A673 (cell line): ENCODE measurements around the gene PCDHGA11. TPM values are rescaled to one million over a fixed set of nuclear protein-coding genes. Genes with fewer than 3 reads are reported as not detected.
"Not testable (repeated sequence)": the region's sequence is repeated elsewhere in the genome, so short reads cannot be mapped to it uniquely, and the experiment has no call there.

Experiments
- BruUV-seq: library from RNA; stranded (reverse); fragments of 400-500 nt; replicated peaks from 2 replicates; lab custom pipeline; 2021; lab: Mats Ljungman, UMichigan
- CTCF ChIA-PET: fragments of 300-600 bp; sonication (Branson Sonifier 250); formaldehyde crosslinking; loops from one replicate; lab custom pipeline; 2022; ENCODE audit warnings: antibody characterized with exemption; lab: Charles Lee
- POLR2A ChIA-PET: fragments of 300-600 bp; sonication (Branson Sonifier 250); formaldehyde crosslinking; loops from one replicate; lab custom pipeline; 2022; ENCODE audit warnings: antibody characterized with exemption; ENCODE audit not compliant: low non-redundant PET; lab: Charles Lee
- DNase-seq: peaks from one replicate; pipeline ENCODE4 v3.0.0-alpha.2; 2015; ENCODE audit warnings: low spot score
- H3K27ac ChIP-seq: fragments of 200-600 bp; sonication (generic); 2 replicates; pipeline ENCODE4 v1.5.1; 2016; ENCODE audit warnings: mixed run types, low read depth, mild to moderate bottlenecking, mixed read lengths, antibody characterized with exemption, low read length; ENCODE audit not compliant: poor library complexity, severe bottlenecking
- H3K27me3 ChIP-seq: fragments of 200-600 bp; sonication (generic); replicated peaks from 2 replicates; pipeline ENCODE4 v1.6.1; 2017; ENCODE audit warnings: mixed run types, low read depth, mild to moderate bottlenecking, mixed read lengths, antibody characterized with exemption, low read length; ENCODE audit not compliant: insufficient read depth, poor library complexity
- H3K36me3 ChIP-seq: fragments of 200-600 bp; sonication (generic); 2 replicates; pipeline ENCODE4 v1.6.1; 2016; ENCODE audit warnings: mixed run types, mild to moderate bottlenecking, mixed read lengths, antibody characterized with exemption, low read length; ENCODE audit not compliant: insufficient read depth, poor library complexity, severe bottlenecking
- H3K4me1 ChIP-seq: fragments of 200-600 bp; sonication (generic); 2 replicates; pipeline ENCODE4 v1.6.1; 2017; ENCODE audit warnings: mixed run types, mild to moderate bottlenecking, mixed read lengths, antibody characterized with exemption, low read length; ENCODE audit not compliant: insufficient read depth, poor library complexity, severe bottlenecking
- H3K4me3 ChIP-seq: fragments of 200-600 bp; sonication (generic); 2 replicates; pipeline ENCODE4 v1.5.1; 2016; ENCODE audit warnings: low read depth, mixed run types, mild to moderate bottlenecking, mixed read lengths, low read length; ENCODE audit not compliant: poor library complexity, severe bottlenecking
- H3K9me3 ChIP-seq: fragments of 200-600 bp; sonication (generic); 2 replicates; pipeline ENCODE4 v1.6.1; 2016; ENCODE audit warnings: mixed run types, low read depth, mild to moderate bottlenecking, mixed read lengths, antibody characterized with exemption, low read length; ENCODE audit not compliant: poor library complexity, severe bottlenecking
- EZH2 ChIP-seq: fragments of 200-600 bp; sonication (generic); IDR thresholded peaks from 2 replicates; pipeline ENCODE4 v1.6.1; 2017; ENCODE audit warnings: borderline replicate concordance, low read depth, mild to moderate bottlenecking, mixed read lengths, antibody characterized with exemption, low read length; ENCODE audit not compliant: poor library complexity, severe bottlenecking
- intact Hi-C: fragments of 100-400 bp; cut with micrococcal nuclease; formaldehyde crosslinking; loops from one replicate; pipeline ENCODE4 v1.10.0; 2022; ENCODE audit not compliant: unreplicated experiment
- total RNA-seq: library from RNA; stranded (reverse); gene quantifications from 2 replicates; pipeline ENCODE4 v1.2.3, GENCODE V29; 2021
- TF ChIP-seq, protein P1 (sequence below): fragments of 300-800, 200-600 bp; sonication (generic); conservative IDR thresholded peaks from 2 replicates; pipeline ENCODE4 v1.5.1; 2017; ENCODE audit warnings: low read depth, mild to moderate bottlenecking, antibody characterized with exemption, low read length, moderate library complexity, mixed read lengths

PCDHGA11 gene
- total RNA-seq, 1 experiment from 2014 or later = 35.5 TPM

DNA sequence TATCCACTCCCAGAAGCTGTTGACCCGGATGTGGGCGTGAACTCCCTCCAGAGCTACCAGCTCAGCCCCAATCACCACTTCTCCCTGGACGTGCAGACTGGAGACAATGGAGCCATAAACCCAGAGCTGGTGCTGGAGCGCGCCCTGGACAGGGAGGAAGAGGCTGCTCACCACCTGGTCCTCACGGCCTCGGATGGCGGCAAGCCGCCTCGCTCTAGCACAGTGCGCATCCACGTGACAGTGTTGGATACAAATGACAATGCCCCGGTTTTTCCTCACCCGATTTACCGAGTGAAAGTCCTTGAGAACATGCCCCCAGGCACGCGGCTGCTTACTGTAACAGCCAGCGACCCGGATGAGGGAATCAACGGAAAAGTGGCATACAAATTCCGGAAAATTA is 27.6 kb upstream of the PCDHGA11 start:
- Histone ChIP-seq H3K4me3 (no peak overlapping the region), H3K27ac (no peak overlapping the region), H3K9me3 (peaks cover 53% of the 10 kb centered on the region), H3K27me3 (no peaks in the 10 kb centered on the region), H3K36me3 (no peaks in the 10 kb centered on the region), H3K4me1 (no peaks in the 10 kb centered on the region)
- intact Hi-C loops = no loop called here
- BruUV-seq = no TSS peak
- TF ChIP-seq EZH2 = no peak
- TF ChIP-seq, protein P1, sequence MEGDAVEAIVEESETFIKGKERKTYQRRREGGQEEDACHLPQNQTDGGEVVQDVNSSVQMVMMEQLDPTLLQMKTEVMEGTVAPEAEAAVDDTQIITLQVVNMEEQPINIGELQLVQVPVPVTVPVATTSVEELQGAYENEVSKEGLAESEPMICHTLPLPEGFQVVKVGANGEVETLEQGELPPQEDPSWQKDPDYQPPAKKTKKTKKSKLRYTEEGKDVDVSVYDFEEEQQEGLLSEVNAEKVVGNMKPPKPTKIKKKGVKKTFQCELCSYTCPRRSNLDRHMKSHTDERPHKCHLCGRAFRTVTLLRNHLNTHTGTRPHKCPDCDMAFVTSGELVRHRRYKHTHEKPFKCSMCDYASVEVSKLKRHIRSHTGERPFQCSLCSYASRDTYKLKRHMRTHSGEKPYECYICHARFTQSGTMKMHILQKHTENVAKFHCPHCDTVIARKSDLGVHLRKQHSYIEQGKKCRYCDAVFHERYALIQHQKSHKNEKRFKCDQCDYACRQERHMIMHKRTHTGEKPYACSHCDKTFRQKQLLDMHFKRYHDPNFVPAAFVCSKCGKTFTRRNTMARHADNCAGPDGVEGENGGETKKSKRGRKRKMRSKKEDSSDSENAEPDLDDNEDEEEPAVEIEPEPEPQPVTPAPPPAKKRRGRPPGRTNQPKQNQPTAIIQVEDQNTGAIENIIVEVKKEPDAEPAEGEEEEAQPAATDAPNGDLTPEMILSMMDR = no peak
- POLR2A ChIA-PET = no interaction called here
- CTCF ChIA-PET = no interaction called here
- DNase-seq = no peak

DNA sequence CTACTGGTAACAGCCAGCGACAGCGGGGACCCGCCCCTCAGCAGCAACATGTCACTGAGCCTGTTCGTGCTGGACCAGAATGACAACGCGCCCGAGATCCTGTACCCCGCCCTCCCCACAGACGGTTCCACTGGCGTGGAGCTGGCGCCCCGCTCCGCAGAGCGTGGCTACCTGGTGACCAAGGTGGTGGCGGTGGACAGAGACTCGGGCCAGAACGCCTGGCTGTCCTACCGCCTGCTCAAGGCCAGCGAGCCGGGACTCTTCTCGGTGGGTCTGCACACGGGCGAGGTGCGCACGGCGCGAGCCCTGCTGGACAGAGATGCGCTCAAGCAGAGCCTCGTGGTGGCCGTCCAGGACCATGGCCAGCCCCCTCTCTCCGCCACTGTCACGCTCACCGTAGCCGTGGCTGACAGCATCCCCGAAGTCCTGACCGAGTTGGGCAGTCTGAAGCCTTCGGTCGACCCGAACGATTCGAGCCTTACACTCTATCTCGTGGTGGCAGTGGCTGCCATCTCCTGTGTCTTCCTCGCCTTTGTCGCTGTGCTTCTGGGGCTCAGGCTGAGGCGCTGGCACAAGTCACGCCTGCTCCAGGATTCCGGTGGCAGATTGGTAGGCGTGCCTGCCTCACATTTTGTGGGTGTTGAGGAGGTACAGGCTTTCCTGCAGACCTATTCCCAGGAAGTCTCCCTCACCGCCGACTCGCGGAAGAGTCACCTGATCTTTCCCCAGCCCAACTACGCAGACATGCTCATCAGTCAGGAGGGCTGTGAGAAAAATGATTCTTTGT is 26.3 kb upstream of the PCDHGA11 start:
- H3K4me3 ChIP-seq, DNase-seq, CTCF ChIA-PET, H3K27me3 ChIP-seq, BruUV-seq, POLR2A ChIA-PET, H3K4me1 ChIP-seq, H3K27ac ChIP-seq: not testable (repeated sequence)
- Histone ChIP-seq H3K36me3 (peaks cover 12% of the 10 kb centered on the region), H3K9me3 (peaks cover 53% of the 10 kb centered on the region)
- intact Hi-C loops = loop anchor here (5.0 kb wide), 1 partner anchor 128 kb away; no protein-coding TSS in a partner anchor

DNA sequence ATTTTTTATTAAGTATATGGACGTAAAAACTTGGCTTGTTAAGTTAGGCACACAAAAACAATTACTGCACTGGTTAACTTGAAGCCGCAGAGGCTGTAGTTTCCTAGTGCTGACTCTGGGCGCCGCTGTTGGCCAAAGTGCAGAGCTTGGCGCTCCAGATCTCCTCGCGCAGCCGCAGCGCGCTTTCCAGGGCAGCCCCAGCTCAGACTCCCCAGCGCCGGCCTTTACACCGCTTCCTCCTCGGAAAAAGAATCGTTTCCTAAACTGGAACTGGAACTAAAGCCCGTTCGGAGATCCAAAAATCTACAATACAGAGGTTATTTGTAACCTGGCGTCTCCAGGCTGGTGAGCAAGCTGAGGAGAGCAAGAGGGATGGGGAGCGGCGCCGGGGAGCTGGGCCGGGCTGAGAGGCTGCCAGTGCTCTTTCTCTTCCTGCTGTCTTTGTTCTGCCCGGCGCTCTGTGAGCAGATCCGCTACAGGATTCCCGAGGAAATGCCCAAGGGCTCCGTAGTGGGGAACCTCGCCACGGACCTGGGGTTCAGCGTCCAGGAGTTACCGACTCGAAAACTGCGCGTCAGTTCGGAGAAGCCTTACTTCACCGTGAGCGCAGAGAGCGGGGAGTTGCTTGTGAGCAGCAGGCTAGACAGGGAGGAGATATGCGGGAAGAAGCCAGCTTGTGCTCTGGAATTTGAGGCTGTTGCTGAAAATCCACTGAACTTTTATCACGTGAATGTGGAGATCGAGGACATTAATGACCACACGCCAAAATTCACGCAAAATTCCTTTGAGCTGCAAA is 22.9 kb upstream of the PCDHGA11 start, which contains the start of gene PCDHGB5:
Gene PCDHGB5, plus strand, starts transcription at position 192 of the 796 bp plus-strand sequence. Its CDS starts 181 bp downstream, at position 373.
- POLR2A ChIA-PET, H3K27me3 ChIP-seq, H3K4me1 ChIP-seq, BruUV-seq: not testable (repeated sequence)
- CTCF ChIA-PET = interaction anchor here (1.2 to 1.5 kb wide), 3 partner anchors 160 to 174 kb away, joined by 3 to 7 read pairs (median 5); partner anchors contain the start of gene PCDHB14
- intact Hi-C loops = loop anchor here (5.0 kb wide), 1 partner anchor 124 kb away; no protein-coding TSS in a partner anchor
- Histone ChIP-seq H3K27ac (peak within 1 kb of the TSS; percentile 37), H3K36me3 (peaks cover 27% of the 10 kb centered on the region), H3K9me3 (peaks cover 53% of the 10 kb centered on the region), H3K4me3 (peak within 1 kb of the TSS; percentile 39)
- DNase-seq = peak; percentile 66
- TF ChIP-seq, protein P1 = peak; percentile 62
